GM19035 (cell line): Measurements from ENCODE around the gene EXOC3L1.

ENCODE experiments used
- ATAC-seq: cut with Tn5 transposase; IDR thresholded peaks from one replicate; pipeline ENCODE4 v1.9.1; 2021; ENCODE audit not compliant: unreplicated experiment

Gene EXOC3L1

DNA sequence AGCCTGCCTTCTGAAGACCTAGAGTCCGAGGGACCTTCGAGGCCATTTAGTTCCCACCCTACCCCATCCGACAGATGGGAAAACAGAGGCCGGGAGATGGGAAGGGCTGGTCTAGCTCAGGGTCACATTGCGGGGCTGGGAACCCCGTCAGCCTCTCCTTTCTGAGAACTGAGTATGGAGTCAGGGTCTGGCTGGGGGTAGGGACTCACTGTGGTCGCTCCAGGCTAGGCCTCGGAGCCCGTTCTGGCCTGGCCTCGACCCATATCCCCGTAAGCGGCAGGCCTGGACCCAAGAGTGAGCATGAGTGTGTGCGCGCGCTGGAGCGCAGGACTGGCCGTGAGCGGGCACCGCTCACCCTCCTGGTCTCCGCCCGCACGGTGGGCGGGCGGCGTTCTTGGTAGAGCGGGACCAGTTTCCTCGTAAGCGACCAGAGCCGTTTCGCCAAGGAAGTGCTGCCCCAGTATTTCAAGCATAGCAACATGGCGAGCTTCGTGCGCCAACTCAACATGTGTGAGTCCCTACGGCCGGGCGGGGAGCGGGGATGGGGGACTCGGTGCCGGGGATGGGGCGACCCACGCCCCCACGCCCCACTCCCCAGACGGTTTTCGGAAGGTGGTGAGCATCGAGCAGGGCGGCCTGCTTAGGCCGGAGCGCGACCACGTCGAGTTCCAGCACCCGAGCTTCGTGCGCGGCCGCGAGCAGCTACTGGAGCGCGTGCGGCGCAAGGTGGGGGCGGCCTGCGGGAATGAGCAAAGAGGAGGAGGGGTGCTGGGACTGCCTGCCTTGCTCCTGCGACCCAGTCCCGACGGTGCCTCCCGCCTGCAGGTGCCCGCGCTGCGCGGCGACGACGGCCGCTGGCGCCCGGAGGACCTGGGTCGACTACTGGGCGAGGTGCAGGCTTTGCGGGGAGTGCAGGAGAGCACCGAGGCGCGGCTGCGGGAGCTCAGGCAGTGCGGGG lies 24.5 kb downstream of the EXOC3L1 start:
- ATAC-seq: no peak

DNA sequence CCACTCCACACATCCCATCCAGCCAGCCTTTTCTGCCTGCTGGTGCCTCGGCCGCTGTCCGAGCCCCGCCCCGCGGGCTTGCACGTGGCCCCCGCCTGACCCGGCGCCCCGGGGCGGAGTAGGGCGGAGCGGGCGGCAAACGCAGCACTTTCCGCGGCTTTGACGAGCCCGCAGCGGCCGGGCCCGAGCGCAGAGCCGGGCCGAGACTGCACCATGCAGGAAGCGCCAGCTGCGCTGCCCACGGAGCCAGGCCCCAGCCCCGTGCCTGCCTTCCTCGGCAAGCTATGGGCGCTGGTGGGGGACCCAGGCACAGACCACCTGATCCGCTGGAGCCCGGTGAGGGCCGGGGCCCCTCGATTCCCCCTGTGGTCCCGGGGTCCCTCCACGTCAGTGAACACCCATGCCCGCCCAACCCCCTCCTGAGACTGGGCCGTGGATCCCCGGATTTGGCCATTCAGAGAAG lies 25.3 kb downstream of the EXOC3L1 start, which contains the start of gene HSF4:
TSS of gene HSF4 (plus strand) at position 147 of the 463 bp plus-strand sequence. CDS start at position 214, 67 bp downstream.
- ATAC-seq: no peak

DNA sequence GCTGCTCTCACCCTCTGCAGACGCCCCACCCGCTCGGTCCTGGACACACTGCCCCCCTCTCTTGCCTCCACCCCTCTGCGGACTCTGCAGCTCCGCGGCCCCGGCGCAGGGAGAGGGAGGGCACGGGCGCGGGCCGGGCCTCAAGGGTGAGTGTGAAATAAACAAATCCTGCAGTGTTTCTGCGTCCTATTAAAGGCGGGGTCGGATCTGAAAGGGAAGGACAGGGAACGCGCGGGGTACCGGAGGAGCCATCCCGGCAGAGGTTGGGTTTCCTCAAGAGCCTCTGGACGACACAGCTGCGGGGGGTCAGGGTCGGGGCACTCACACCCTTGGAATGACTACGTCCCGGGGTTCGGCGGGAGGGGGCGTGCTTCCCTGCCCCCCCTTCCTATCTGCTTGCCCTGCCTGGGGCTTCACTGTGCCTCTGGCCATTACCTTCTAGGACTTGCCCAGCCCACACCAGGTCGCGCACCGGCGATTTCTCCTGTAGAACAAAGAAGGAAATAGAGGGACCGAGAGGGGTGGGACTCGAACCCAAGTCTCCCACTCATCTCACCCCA lies 25.9 kb downstream of the EXOC3L1 start:
- ATAC-seq: no peak

DNA sequence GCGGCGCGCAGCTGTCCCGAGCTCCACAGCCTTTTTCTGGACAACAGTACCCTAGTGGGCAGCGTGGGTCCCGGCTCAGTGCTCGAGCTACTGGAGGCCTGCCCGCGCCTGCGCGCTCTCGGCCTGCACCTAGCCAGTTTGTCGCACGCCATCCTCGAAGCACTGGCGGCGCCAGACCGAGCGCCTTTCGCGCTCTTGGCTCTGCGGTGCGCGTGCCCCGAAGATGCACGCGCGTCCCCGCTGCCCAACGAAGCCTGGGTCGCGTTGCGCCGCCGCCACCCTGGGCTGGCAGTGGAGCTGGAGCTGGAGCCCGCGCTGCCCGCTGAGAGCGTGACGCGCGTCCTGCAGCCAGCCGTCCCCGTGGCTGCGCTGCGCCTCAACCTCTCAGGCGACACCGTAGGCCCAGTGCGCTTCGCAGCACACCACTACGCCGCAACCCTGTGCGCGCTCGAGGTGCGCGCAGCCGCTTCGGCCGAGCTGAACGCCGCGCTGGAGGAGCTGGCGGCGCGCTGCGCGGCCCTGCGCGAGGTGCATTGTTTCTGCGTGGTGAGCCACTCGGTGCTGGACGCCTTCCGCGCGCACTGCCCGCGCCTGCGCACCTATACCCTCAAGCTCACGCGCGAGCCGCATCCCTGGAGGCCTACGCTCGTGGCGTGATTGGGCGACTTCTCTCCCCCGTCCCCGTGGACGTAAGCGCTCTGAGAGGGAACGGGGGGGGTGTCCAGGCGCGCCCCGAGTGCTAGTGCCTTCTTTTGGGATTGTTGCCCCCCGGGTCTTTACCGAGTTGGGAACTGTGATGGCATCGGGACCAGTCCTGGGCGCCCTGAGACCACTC lies 26.6 kb downstream of the EXOC3L1 start:
- ATAC-seq: no peak

DNA sequence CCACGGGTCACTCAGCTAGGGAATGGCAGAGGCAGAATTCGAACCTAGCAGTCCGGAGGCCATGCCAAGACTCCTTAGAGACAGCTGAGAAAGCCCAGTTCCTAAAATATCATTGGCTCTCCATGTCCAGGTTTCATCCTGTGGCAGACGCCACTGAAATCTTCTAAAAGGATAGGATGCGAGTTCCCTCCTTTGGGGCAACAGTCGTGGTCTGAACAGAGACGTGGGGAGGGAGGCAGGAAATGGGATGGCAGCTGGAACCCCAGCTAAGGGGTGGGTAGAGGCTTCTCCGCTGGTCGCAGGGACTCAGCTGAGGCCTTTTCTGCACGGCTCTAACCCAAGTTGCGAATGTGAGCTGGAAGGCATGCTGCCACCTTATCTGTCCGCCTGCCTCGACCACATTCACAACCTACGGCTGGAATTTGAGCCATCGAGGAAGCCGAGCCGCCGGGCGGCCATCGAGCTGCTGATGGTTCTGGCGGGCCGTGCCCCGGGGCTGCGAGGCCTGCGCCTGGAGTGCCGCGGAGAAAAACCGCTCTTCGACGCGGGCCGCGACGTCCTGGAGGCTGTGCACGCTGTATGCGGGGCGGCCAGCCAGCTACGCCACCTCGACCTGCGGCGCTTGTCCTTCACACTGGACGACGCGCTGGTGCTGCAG lies 27.3 kb downstream of the EXOC3L1 start:
- ATAC-seq: no peak

DNA sequence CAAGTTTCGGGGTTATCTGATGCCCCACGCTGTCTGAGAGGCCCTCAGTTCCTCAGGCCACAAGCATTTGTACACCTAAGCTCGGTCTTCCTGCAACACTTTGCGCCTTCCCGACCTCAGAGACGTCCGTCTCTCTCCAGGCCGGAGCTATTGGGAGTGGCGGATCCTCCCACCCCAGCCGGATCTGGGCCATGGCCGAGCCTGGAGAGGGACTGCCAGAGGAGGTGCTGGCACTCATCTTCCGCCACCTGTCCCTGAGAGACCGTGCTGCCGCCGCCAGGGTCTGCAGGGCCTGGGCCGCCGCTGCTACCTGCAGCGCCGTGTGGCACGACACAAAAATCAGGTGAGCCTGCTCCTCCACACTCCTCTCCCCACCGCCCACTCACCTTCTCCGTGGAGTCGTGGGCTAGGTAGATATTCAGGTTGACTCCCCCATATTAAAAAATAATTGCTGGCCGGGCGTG lies 28.3 kb downstream of the EXOC3L1 start:
- ATAC-seq: no peak

DNA sequence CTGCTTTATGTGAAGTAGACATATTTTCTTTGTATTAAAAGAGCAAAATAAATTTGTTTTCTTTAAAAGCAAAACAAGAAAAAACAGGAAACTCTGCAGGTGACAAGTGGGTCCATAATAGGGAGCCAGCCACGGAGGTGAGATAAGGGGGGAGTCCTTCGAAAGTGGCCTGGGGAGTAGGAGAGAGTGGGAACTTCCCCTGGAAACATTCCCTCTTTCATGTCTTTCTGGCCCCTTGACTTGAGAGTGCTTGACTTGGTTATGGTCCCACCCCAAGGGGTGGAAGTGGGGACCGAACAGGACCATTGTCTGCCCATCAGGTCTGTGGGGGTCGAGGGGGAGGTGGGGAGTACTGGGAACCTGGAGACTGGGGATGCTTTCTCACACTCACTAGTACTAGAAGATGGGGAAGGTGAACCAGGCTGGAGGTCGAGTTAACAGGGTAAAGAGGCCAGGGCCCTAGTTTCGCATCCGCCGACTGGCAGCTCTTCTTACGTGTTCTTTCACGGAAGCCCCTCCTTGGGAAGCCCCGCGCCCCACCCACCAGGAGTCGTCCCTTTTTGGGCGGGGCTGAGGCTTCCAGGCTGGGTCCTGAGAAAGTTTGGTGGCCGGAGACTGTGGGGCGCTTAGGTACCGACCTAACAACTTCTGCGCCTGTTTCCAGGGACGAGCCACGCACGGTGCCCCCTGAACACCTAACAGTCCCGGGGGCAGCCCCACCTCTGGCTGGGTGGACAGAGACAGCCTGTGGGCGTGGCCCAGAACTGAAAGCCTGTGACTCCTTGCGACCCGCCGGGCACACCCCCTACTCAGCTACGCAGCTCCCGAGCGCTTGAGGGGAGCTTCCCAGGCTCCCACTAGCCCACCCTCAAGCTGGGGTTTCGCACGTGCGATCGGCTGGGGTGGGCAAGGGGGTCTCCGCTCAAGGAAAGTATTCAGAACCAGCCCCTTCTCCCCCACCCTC lies 31.0 kb downstream of the EXOC3L1 start:
- ATAC-seq: peak; percentile 45

DNA sequence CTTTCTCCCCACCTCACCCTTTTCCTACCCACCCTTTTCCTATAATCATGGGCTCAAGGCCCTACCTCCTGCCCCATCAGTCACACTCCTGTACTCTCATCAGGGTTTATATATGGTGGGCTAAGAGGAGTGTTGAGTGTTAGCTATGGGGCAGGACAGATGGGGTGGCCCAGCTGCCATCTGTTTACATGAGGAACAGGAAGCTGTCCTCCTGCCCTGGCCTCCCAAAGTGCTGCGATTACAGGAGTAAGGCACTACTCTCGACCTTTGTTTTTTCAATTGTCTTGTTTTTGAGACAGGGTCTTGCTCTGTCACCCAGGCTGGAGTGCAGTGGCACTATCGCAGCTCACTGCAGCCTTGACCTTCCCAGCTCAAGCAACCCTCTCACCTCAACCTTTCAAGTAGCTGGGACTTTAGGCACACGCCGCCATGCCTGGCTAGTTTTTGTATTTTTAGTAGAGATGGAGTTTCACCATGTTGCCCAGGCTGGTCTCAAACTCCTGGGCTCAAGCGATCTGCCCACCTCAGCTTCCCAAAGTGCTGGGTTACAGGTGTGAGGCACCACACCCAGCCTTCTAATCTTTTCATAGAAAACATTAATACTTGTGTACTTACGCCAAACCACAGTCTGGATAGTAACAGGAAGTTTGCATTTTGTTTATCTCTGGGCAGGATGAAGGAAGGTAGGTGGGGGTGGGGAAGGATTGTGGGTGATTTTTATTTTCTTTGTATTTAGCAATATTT lies 31.9 kb downstream of the EXOC3L1 start:
- no peak for ATAC-seq

DNA sequence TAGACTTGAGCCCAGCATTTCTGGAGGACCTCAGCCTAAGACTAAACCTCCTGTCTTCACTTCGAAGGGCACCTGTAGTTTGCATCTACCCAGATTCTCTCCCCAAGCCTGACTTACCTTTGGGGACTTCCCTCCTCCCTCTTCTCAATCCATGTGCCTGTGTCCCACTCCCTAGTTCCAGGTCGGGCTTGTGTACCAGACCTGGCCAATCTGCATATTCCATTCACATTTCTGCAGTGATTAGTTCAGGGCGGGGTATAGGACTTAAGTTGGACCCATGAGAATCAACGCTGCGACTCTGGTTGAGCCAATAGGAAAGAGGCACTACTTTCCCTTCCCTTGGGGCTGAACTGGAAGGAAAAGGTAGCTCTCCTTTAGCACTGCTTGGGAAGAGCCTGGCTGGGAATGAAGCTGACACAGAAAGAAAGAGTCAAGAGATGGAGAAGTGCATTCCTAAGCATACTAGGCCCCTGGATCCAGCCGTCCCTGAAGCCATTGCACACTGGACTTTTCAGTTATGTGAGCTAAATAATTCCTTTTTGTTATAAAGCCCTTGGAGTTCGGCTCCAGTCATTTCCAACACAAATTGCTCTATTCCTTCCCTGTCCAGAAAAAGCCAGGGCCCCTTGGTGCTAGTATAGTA lies 32.7 kb downstream of the EXOC3L1 start:
- no peak for ATAC-seq

DNA sequence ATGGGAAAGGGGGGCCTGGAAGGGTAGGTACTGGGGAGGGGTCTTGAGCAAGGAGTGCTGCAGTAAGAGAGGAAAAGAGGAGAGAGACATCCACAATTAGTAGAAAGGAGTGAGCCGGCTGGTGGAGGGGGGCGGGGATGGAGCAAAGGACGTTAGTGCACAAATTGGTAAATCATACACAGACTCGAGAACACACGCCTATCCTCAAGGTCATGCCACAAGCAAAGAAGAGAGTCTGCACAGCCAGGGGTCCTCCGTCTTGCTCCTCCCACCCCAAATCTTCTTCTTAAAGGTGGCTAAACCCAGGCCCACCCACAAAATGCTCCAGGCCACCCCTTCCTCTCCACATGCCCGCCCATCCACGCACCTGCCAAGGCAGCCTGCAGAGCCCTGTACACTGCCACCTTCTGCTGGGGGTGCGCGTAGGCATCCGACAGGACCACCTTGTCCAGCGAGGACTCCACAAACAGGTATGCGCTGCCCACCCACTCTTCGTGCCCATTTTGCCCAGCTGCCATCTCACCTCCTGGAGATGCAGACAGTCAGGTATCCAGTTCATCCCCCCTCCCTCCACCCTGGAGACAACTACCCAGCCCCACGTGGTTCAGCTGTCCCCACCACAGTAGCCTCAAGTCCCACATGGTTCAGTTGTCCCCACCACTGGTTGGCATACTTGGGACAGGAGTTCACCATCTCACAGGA lies 33.6 kb downstream of the EXOC3L1 start:
- ATAC-seq: no peak

DNA sequence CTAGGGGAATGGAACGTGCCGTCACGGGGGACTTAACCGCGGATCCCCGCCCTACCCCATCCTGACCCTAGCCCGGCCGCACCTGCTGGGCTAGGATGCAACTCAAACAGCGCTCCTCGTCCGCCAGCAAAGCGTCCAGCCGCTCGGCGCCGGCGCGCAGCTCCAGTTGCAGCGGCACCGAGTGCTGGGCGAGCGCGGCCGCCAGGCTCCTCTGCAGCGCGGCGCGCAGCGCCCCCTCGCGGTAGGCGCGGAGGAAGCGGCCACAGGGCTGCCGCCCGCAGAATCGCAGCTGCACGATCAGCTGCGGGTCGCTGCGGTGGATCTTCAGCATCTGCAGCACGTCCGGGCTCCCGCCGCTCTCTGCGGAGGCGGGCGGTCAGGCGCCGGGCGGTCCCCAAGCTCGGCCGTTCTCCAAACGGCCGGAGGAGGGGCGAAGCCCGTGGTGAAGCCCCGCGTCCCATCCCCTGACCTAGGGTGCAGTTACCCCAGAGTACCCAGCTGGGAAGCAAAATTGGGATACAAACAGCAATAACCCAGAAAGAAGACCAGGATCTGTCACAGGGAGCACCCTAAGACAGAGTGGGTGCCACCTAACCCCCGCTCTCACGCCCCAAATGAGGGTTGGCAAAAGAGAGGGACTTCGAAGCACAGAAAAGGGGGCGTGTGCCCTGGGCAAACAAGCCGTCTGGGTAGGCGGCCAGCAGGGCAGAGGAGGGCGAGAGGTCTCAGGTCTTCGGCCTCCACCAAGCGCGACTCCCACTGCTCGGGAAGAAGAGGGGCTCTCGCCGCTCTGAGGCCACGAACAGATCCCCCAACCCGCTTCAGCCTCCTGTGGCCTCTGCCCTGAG lies 34.4 kb downstream of the EXOC3L1 start:
- ATAC-seq: no peak

DNA sequence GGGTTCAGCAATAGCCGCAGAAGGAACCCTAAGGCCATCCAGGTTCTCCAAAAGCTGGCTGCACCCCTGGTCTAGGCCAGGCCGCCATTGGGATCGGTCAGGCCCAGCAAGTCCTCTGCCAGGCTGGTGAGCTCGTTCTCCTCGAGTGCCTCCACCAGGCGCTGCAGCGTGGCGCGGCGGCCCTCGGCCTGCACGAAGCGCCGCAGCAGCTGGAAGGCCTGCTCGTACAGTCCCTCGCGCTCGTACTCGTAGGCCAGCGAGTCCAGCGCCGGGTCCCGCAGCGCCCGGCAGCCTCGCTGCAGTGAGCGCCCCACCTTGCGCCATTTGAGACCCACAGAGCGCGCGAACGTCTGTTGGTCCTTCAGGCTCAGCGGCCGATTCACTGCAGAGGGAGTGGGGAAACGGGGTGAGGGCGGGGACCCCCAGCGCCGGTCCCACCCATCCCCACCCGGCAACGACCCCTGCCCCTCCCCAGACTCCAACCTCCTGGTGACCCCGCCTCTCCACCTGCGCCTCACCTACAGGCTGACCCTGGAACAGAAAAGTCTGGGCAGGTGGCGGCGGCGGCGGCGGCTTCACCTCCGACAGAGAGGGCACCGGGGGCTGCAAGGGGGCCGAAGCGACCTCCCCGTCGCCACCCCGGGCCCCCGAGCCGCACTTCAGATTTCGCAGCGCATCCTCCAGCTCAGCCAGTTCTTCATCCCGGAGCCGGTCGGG lies 35.2 kb downstream of the EXOC3L1 start:
- ATAC-seq: no peak

DNA sequence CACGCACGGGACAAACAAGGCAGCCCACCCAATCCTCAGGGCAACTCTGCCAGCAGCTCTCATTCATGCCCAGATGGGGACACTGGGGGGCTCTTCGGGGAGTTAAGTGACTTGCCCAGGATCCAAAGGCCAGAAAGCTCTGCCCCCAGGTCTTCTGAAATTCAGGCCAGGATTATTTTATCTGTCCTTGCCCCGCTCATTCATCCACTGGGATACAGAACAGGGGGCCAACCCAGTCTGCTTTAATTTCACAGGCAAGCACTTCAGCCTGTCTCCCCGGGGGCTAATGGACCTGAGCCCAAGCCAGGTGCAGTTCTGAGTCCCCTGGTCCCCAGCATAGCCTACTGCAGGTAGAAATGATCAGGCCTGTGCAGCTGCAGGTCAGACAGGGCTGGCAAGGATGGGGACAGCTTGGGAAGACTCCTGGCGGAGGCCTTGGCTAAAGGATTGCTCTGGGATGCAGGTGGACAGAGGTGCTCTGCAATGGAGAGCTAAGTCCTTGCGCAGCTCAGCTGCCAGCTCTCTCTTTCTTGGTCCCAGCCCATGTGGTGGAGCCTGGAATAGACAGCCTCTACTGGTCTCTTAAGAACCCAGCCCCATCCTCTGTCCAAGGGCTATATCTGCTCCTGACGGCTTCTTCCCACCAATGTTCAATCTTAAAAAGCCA lies 38.4 kb downstream of the EXOC3L1 start:
- no peak for ATAC-seq

DNA sequence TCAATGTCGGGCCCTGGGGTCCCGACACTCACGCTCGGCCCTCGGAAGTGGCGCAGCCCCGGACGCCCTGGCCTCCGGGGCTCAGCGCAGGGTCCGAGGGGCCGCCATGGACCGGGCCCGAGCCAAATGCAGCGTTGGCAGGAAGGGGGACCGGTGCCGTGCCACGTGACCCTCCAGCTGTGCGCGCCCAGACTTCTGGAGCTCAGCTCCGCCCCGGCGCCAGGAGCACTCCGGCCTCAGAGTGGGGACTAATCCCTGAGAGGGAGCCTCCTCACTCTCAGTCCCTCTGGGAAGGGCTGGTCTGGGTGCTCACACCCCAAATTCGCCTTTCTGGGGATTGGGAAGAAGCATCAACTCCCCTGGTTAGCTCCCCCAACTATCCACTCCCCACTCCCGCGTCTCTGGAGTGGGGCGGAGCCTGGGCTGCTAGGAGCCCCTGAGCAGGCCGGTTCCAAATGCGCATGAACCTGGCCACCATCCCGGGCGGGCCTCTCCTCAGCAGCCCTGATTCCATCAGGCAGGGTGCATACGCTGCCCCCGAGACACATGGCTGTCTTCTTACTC lies 39.0 kb downstream of the EXOC3L1 start, which contains the start of gene B3GNT9:
TSS of gene B3GNT9 (minus strand) at position 166 of the 564 bp plus-strand sequence. CDS start 513 bp downstream, outside the sequence.
- no peak for ATAC-seq
